ENCODE measurements around the gene AHCYL2. TPM values are rescaled to one million over a fixed set of nuclear protein-coding genes. Genes with fewer than 3 reads are reported as not detected.

The AHCYL2 gene
- polyA plus RNA-seq, 1 donor from 2014 or later: 39.9 TPM

DNA sequence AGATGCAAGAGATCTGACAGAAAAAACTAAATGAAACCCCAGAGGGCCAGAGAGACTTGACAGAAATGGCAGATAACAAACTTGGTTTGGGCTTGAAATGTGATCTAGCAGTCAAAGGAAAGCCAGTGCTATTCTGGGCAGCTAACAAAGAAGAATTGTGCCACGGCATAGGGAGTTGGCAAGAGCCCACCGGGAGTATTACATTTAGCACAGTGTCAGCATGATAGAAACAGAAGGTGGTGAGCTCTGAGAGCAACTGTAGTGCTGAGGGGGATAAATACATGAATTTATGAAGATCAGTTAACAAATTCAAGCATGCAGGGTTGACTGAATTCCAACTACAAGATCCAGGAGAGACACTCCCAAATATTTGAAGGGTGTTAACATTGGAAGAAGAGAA is 91.1 kb downstream of the AHCYL2 start:
- no peaks in the 10 kb centered on the region for H3K9me3 ChIP-seq (ENCODE audit: low read length)
- peak overlapping the region; percentile 21 for H3K4me3 ChIP-seq (ENCODE audit: low read length)
- H4K20me1 ChIP-seq (ENCODE audit: insufficient read depth): no peaks in the 10 kb centered on the region
- TF ChIP-seq, protein P1, sequence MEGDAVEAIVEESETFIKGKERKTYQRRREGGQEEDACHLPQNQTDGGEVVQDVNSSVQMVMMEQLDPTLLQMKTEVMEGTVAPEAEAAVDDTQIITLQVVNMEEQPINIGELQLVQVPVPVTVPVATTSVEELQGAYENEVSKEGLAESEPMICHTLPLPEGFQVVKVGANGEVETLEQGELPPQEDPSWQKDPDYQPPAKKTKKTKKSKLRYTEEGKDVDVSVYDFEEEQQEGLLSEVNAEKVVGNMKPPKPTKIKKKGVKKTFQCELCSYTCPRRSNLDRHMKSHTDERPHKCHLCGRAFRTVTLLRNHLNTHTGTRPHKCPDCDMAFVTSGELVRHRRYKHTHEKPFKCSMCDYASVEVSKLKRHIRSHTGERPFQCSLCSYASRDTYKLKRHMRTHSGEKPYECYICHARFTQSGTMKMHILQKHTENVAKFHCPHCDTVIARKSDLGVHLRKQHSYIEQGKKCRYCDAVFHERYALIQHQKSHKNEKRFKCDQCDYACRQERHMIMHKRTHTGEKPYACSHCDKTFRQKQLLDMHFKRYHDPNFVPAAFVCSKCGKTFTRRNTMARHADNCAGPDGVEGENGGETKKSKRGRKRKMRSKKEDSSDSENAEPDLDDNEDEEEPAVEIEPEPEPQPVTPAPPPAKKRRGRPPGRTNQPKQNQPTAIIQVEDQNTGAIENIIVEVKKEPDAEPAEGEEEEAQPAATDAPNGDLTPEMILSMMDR (IDR thresholded peaks at IDR 0.05; ENCODE audit: poor library complexity, severe bottlenecking): no peak
- TF ChIP-seq MXI1 (conservative IDR thresholded peaks at IDR 0.05; ENCODE audit: poor library complexity, severe bottlenecking) (no peak), POLR2AphosphoS5 (IDR thresholded peaks at IDR 0.05) (no peak), EZH2 (IDR thresholded peaks at IDR 0.05; ENCODE audit: borderline replicate concordance, insufficient read depth, low read length, poor library complexity, severe bottlenecking) (no peak), RAD21 (conservative IDR thresholded peaks at IDR 0.05) (no peak), EP300 (conservative IDR thresholded peaks at IDR 0.05; ENCODE audit: poor library complexity, severe bottlenecking) (no peak), SMC3 (conservative IDR thresholded peaks at IDR 0.05; ENCODE audit: poor library complexity) (no peak), TAF1 (IDR thresholded peaks at IDR 0.05; ENCODE audit: low read depth) (no peak)
- TF ChIP-seq, protein P2, sequence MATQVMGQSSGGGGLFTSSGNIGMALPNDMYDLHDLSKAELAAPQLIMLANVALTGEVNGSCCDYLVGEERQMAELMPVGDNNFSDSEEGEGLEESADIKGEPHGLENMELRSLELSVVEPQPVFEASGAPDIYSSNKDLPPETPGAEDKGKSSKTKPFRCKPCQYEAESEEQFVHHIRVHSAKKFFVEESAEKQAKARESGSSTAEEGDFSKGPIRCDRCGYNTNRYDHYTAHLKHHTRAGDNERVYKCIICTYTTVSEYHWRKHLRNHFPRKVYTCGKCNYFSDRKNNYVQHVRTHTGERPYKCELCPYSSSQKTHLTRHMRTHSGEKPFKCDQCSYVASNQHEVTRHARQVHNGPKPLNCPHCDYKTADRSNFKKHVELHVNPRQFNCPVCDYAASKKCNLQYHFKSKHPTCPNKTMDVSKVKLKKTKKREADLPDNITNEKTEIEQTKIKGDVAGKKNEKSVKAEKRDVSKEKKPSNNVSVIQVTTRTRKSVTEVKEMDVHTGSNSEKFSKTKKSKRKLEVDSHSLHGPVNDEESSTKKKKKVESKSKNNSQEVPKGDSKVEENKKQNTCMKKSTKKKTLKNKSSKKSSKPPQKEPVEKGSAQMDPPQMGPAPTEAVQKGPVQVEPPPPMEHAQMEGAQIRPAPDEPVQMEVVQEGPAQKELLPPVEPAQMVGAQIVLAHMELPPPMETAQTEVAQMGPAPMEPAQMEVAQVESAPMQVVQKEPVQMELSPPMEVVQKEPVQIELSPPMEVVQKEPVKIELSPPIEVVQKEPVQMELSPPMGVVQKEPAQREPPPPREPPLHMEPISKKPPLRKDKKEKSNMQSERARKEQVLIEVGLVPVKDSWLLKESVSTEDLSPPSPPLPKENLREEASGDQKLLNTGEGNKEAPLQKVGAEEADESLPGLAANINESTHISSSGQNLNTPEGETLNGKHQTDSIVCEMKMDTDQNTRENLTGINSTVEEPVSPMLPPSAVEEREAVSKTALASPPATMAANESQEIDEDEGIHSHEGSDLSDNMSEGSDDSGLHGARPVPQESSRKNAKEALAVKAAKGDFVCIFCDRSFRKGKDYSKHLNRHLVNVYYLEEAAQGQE (IDR thresholded peaks at IDR 0.05; ENCODE audit: borderline replicate concordance): no peak
- no peaks in the 10 kb centered on the region for H3K27me3 ChIP-seq (ENCODE audit: insufficient read depth, low read depth, low read length)
- H3K9ac ChIP-seq (ENCODE audit: low read length): no peak overlapping the region
- H3F3A ChIP-seq (ENCODE audit: insufficient read depth, low read length, poor library complexity, severe bottlenecking): no peaks in the 10 kb centered on the region
- no peaks in the 10 kb centered on the region for H3K36me3 ChIP-seq (ENCODE audit: insufficient read depth, low read length)
- no peaks in the 10 kb centered on the region for H3K79me2 ChIP-seq (replicated peaks; ENCODE audit: insufficient read depth, low read length)
- H3K27ac ChIP-seq (ENCODE audit: low read length): peak overlapping the region; percentile 54
- H3K4me2 ChIP-seq (ENCODE audit: low read length): peak overlapping the region; percentile 13
- no peaks in the 10 kb centered on the region for H3K9me2 ChIP-seq (ENCODE audit: insufficient read depth, low read length)
- H2AFZ ChIP-seq (ENCODE audit: low read depth, low read length): no peak overlapping the region

DNA sequence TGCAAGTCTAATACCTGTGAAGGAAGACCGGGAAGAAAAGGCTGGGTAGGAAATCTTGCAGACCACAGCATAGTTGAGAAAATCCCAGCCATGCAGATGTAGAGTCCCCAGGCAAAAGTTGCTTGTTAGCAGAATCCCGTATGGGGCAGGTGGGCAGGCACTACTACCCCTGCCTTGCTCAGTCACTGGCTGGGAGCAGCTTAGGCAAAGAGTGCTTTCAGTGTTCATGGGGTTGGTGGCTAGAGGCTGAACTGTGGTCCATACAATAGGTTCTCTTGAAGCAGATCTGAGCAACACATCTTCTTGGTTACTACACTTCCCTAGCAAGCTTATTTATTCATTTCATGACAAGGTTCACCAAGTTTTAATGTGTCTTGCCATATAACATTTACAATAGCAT is 92.6 kb downstream of the AHCYL2 start:
- Histone ChIP-seq H2AFZ (ENCODE audit: low read depth, low read length) (no peak overlapping the region), H3F3A (ENCODE audit: insufficient read depth, low read length, poor library complexity, severe bottlenecking) (no peaks in the 10 kb centered on the region), H3K9ac (ENCODE audit: low read length) (no peak overlapping the region), H3K27ac (ENCODE audit: low read length) (no peak overlapping the region), H3K9me2 (ENCODE audit: insufficient read depth, low read length) (no peaks in the 10 kb centered on the region), H3K4me2 (ENCODE audit: low read length) (no peak overlapping the region), H3K36me3 (ENCODE audit: insufficient read depth, low read length) (no peaks in the 10 kb centered on the region), H3K79me2 (replicated peaks; ENCODE audit: insufficient read depth, low read length) (no peaks in the 10 kb centered on the region), H4K20me1 (ENCODE audit: insufficient read depth) (no peaks in the 10 kb centered on the region), H3K27me3 (ENCODE audit: insufficient read depth, low read depth, low read length) (no peaks in the 10 kb centered on the region), H3K4me3 (ENCODE audit: low read length) (no peak overlapping the region), H3K9me3 (ENCODE audit: low read length) (no peaks in the 10 kb centered on the region)
- TF ChIP-seq EZH2 (IDR thresholded peaks at IDR 0.05; ENCODE audit: borderline replicate concordance, insufficient read depth, low read length, poor library complexity, severe bottlenecking) (no peak), RAD21 (conservative IDR thresholded peaks at IDR 0.05) (no peak)

DNA sequence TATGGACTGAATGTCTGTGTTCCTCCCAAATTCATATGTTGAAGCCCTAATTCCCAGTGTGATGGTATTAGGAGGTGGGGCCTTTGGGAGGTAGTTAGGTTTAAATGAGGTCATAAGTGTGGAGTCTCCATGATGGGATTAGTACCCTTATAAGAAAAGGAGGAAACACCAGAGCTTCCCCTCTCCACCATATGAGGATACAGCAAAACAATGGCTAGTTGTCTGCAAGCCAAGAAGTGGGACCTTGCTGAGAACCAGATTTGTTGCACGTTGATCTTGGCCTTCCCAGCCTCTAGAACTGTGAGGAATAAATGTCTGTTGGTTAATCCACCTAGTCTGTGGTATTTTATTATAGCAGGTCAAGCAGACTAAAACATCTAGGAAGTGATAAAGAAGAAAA is 102.2 kb downstream of the AHCYL2 start:
- Histone ChIP-seq H4K20me1 (ENCODE audit: insufficient read depth) (no peaks in the 10 kb centered on the region), H3K9ac (ENCODE audit: low read length) (no peak overlapping the region), H3F3A (ENCODE audit: insufficient read depth, low read length, poor library complexity, severe bottlenecking) (no peaks in the 10 kb centered on the region), H3K4me3 (ENCODE audit: low read length) (no peak overlapping the region), H3K79me2 (replicated peaks; ENCODE audit: insufficient read depth, low read length) (no peaks in the 10 kb centered on the region), H3K27ac (ENCODE audit: low read length) (no peak overlapping the region), H3K27me3 (ENCODE audit: insufficient read depth, low read depth, low read length) (no peaks in the 10 kb centered on the region), H2AFZ (ENCODE audit: low read depth, low read length) (no peak overlapping the region), H3K9me2 (ENCODE audit: insufficient read depth, low read length) (no peaks in the 10 kb centered on the region), H3K4me2 (ENCODE audit: low read length) (no peak overlapping the region), H3K36me3 (ENCODE audit: insufficient read depth, low read length) (no peaks in the 10 kb centered on the region), H3K9me3 (ENCODE audit: low read length) (no peaks in the 10 kb centered on the region)
- TF ChIP-seq, protein P2 (IDR thresholded peaks at IDR 0.05; ENCODE audit: borderline replicate concordance): no peak
- TF ChIP-seq EP300 (conservative IDR thresholded peaks at IDR 0.05; ENCODE audit: poor library complexity, severe bottlenecking) (no peak), EZH2 (IDR thresholded peaks at IDR 0.05; ENCODE audit: borderline replicate concordance, insufficient read depth, low read length, poor library complexity, severe bottlenecking) (no peak), MXI1 (conservative IDR thresholded peaks at IDR 0.05; ENCODE audit: poor library complexity, severe bottlenecking) (no peak), RAD21 (conservative IDR thresholded peaks at IDR 0.05) (no peak), SMC3 (conservative IDR thresholded peaks at IDR 0.05; ENCODE audit: poor library complexity) (no peak), TAF1 (IDR thresholded peaks at IDR 0.05; ENCODE audit: low read depth) (no peak), POLR2AphosphoS5 (IDR thresholded peaks at IDR 0.05) (no peak)
- TF ChIP-seq, protein P1 (IDR thresholded peaks at IDR 0.05; ENCODE audit: poor library complexity, severe bottlenecking): no peak

Data from neural cell (in vitro differentiated cells).